GM18519 (cell line): ENCODE measurements around the gene TUBD1.
"Not testable (repeated sequence)": the region's sequence is repeated elsewhere in the genome, so short reads cannot be mapped to it uniquely, and the experiment has no call there.

Source experiments
- ATAC-seq: cut with Tn5 transposase; IDR thresholded peaks from one replicate; pipeline ENCODE4 v1.9.1; 2021; ENCODE audit warnings: mild to moderate bottlenecking, moderate library complexity; ENCODE audit not compliant: unreplicated experiment, low FRiP score

TUBD1 gene

DNA sequence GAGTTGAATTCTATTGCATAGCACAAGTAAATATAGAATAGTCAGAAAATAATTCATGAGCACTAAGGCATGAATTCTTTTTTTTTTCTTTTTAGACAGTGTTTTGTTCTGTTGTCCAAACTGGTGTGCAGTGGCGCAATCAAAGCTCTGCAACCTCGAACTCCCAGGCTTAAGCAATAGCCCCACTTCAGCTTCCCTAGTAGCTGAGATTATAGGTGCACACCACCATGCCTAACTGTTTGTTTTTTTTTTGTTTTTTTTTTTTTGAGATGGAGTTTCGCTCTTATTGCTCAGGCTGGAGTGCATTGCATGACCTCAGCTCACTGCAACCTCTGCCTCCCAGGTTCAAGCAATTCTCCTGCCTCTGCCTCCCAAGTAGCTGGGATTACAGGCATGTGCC, 16.6 kb downstream of the TUBD1 start:
- ATAC-seq, result no peak

DNA sequence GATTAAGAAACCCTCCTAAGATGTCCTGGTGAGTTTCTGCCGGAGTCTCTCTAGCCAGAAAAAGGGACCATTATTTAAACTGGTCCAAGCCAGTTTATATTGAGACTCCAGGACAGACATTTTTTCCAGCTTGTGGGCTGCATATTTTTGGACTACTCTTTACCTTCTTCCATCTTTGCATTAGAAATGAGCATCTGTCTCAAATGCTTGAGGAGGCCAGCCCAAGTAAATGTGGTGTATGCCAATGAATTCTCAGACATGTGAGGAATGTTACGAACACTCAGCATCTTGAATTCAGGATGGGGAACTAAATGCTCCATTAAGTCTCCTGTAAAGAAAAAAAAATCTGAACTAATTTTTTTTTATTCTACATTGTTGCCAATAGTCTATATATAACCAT, 18.4 kb downstream of the TUBD1 start:
- no peak for ATAC-seq

DNA sequence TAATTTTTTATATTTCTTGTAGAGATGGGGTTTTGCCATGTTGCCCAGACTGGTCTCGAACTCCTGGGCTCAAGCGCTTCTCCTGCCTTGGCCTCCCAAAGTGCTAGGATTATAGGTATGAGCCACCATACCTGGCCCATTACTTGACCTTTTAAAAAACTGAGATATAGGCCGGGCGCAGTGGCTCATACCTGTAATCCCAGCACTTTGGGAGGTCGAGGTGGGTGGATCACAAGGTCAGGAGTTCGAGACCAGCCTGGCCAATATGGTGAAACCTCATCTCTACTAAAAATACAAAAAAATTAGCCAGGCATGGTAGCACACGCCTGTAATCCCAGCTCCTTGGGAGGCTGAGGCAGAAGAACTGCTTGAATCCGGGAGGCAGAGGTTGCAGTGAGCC, 19.3 kb downstream of the TUBD1 start:
- not testable (repeated sequence) for ATAC-seq

DNA sequence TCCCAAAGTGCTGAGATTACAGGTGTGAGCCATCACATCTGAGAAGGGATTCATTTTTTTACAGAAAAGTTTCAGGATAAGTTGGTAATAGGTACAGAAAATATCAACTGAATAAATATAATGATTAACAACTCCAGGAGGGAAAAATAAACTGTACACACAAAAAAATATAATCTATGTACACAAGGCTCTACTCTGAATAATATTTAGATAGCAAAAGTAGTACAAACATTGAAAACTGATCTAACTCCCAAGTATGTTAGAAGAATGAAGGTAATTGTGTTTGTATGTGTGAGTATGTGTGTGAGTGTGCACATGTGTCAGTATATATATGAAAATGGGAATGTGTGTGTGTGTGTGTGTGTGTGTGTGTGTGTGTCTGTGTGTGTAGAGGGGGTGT, 20.4 kb downstream of the TUBD1 start:
- ATAC-seq, result no peak

DNA sequence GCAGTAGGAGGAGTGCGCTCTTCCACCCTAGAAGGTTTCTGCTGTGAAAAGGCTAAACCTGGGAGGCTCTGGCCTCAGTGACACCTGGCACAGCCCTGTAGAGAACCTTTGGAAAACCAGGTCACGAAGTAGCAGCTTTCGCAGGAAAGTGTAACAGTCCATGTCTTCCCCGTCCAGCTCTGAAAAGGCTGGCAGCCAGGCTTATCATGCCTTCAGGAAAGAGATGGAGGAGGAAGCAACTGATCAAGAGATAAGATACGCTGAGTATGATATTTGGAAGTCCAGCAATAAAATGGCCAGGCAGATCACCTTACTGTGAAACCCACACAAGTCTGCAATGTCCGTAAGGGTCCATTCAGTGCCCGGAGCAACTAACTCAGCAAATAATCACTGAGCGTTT, 22.3 kb downstream of the TUBD1 start:
- ATAC-seq, result no peak

DNA sequence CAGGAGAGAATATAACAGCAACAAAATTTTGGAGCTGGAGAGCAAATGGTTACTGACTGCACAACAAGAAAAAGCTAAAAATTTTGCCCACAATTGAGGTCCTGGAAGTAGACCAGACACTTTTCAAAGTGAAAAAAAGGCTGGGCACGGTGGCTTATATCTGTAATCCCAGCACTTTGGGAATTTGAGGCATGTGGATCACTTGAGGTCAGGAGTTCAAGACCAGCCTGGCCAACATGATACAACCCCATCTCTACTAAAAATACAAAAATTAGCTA, 22.9 kb downstream of the TUBD1 start:
- no peak for ATAC-seq

DNA sequence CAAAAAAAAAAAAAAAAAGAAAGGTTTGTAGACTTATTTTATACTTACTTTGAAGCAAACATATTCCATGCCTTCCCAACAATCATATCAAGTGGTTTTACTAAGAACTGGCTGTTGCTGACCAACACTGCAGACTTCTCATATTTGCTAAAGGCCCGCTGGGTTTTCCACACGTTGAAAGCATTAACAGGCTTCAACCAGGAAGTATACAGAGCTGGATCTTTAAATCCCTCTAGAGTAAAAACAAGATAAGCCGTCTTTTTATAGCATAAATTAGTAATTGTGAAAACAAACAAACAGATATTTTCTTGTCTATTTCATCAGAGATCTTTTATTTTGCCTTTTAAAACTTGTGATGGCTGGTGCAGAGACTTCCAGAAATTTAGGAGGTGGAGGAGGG, 29.1 kb downstream of the TUBD1 start:
- no peak for ATAC-seq

DNA sequence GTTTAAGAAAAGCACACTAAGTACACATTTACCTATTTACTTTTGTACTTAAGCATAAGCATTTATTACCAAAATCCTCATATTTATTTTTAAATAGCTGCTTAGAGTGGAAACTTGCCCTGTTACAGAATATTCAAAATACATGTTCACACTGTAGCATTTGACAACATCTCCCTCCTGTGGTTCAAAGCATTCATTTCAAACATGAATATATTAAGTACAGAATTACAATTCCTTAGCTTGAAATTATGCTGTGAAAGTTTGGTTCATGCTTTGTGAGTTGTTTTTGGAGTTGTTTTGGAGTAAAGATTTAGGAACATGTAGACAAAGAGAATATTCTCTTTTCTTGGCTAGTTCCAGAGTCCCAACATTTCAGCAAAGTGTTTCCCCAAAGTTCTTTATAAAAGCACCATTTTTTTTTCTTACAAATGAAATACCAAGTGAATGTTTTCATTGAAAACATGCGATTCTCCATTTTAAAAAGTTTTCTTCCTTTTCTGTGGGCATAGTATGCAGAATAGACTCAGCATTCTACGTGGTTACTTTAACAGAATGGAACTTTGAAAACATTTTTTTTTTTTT, 33.2 kb downstream of the TUBD1 start:
- no peak for ATAC-seq

DNA sequence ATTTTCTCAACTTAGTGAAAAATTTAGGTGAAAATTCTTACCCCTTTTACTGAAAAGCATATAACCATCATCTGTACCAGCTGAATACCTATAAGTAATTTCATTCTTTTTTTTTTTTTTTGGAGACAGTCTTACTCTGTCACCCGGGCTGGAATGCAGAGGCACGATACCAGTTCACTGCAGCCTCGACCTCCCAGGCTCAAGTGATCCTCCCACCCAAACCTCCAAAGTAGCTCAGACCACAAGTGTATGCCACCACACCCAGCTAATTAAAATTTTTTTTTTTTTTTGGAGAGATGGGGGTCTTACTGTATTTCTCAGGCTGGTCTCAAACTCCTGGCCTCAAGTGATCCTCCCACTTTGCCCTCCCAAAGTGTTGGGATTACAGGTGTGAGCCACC, 33.8 kb downstream of the TUBD1 start:
- no peak for ATAC-seq

DNA sequence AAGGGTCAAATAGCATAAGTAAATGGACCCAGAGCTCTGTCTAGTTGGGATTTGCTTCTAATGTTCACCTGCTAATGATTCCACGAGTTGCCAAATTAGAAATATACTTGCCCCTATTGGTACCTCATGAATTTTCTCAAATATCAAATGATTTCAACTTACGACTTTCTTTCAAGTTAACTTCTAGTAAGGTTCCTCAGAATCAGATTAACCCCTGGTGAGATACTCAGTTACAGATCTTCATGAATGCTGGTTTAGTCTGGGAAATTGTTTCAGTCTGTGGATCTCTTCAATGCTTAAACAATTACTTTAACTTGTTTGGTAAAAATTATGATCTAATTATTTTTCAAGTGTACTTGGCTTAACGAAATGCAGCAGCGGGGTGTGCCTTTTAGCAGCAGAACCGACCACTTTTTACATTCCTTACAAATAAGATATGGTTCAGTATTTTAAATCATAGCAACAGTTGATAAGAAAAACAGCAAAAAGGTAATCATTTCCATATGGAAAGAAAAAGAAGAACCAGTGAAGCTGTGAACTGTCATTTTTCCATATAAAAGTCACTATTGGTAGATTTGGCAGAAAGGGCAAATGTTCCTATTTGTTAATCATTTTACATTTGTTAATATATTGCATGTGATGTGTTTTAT, 34.5 kb downstream of the TUBD1 start:
- no peak for ATAC-seq

DNA sequence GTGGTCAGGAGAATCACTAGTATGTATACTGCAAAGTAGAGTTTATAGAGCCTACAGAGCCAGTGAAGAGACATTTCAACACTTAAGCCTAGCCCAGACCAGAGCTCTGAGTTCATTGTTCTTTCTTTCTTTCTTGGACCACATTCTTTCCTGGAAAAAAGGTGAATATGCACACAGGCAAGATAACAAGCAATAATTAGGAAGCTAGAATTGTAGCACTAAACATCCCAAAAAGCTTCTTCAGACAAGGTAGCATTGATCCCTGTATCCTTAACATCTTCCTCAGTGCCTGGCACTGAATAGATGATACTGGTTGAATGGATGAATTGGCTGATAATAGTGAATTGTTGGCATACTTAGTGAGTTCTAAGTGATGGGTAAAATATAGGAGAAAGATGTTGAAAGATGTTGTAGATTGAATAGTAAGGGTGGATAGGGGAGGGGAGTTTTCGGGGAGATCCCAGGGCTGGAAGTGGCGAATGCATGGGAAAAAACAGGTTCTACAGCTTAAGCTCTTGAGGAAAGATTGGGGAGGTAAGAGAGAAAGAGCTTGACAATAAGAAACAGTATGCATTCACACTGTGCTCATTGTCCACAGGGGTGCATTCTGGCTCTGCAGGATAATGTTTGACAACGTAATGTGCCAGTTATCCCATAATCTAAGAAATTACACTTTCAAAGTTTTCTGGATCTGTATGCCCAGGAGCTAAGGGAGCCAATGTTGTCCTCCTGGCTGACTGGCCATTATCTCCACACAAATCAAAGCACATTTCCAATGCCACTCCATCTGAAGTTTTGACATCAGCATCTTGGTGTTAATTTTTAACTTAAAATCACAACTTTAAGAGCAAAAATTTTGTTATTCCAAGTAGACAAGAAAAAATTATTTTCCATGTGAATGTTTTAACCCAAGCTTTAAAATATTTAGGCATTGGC, 35.6 kb downstream of the TUBD1 start:
- ATAC-seq, result no peak

DNA sequence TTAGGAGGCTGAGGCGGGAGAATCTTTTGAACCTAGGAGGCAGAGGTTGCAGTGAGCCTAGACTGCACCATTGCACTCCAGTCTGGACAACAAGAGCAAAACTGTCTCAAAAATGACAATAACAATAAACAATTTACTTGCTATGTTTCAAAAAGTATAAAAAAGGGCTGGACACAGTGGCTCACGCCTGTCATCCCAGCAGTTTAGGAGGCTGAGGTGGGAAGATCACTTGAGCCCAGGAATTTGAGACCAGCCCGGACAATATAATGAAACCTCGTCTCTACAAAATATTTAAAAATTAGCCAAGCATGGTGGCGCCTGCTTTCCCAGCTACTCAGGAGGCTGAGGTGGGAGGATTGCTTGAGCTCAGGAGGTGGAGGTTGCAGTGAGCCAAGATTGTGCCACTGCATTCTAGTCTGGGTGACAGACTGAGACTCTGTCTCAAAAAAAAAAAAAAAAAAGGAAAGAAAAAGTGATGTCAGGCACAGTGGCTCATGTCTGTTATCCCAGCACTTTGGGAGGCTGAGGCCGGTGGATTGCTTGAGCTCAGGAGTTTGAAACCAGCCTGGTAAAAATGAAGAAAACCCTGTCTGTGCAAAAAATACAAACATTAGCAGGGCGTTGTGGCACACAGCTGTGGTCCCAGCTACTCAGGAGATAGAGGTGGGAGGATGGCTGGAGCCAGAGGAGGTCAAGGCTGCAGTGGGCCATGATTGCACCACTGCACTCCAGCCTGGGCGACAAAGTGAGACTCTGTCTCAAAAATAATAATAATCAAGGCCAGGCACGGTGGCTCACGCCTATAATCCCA, 38.6 kb downstream of the TUBD1 start:
- not testable (repeated sequence) for ATAC-seq

DNA sequence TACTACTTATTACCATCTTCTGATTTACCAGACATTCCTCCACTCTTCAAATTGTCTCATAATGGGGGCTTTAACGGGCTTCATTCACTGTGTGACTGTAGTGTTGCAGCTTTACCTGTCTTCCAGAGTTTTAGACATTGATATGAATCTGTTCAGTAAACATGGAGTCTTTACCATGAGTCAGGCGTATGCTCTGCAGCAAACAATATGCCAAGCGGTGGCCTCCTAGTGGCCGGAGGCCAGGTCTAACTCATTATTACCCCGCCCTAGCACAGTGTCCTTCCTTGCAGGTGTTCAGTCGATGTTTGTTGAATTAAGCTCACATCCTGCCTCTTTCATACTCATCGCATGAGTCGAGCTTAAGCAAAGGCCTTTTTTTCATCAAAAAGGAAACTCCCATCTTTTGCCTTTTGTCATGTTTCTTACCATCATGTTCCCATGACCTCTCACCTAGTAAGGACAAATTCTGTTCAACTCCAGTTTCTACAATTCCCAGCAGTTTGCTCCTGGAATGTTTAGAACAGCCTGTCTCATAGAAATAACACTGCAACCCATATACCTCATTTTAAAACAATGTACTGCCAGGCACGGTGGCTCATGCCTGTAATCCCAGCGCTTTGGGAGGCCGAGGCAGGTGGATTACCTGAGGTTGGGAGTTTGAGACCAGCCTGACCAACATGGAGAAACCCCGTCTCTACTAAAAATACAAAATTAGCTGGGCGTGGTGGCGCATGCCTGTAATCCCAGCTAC, 39.4 kb downstream of the TUBD1 start:
- ATAC-seq, result peak; percentile 75

DNA sequence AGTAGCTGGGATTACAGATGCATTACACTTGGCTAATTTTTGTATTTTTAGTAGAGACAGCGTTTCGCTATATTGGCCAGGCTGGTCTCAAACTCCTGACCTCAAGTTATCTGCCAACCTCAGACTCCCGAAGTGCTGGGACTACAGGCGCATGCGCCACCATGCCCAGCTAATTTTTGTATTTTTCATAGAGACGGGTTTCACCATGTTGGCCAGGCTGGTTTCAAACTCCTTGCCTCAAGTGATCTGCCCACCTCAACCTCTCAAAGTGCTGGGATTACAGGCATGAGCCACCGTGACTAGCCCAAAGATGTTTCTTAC, 39.9 kb downstream of the TUBD1 start:
- ATAC-seq, result not testable (repeated sequence)

DNA sequence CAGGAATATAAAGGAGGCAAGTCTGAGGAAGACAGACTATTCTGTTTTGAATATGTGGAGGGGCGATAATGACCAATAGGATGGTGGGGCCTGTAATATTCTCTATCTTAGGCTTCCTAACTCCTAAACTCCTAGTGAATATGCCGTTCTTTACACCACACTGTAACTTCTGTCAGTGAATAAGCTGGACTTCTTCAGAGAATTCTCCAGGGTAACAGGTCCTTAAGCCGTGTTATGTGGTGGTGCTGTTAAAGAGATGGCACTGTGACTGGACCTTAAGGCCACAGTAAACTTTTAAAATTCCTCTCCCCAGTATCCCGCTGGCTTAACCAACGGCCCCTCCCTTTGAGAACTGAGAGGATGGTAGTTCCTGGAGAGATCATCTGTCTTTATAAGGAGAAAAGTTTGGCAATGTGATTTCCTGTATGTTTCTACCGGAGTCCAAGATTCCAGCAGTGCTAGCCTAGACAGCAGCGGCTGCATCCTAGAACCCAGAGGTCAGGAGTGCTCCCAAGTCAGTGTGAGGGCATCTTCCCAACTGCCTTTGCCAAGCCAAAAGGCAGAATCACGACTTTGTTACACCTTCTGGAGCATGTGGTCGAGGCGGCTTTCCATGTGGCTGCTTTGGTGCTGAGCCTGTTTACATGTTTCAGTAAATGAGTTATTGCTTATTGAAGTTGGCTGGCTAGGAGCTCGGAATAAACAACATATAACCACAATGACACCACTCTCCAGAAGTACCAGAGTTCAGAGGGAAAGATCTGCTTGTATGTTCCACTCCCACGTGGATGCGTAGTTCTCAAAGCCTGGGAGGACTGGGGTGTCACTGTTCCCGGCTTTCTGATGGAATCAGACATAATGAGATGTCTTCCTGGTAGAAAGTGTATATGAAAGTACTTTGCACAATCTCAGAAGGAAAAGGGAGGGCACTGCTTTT, 41.0 kb downstream of the TUBD1 start:
- ATAC-seq, result no peak

DNA sequence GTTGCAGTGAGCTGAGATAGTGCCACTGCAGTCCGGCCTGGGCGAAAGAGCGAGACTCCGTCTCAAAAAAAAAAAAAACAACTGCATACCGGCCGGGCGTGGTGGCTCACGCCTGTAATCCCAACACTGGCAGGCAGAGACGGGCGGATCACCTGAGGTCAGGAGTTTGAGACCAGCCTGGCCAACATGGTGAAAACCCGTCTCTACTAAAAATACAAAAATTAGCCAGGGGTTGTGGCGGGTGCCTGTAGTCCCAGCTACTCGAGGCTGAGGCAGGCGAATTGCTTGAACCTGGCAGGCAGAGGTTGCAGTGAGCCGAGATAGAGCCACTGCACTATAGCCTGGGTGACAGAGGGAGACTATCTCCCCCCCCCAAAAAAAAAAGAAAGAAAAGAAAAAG, 42.4 kb downstream of the TUBD1 start:
- ATAC-seq, result not testable (repeated sequence)

DNA sequence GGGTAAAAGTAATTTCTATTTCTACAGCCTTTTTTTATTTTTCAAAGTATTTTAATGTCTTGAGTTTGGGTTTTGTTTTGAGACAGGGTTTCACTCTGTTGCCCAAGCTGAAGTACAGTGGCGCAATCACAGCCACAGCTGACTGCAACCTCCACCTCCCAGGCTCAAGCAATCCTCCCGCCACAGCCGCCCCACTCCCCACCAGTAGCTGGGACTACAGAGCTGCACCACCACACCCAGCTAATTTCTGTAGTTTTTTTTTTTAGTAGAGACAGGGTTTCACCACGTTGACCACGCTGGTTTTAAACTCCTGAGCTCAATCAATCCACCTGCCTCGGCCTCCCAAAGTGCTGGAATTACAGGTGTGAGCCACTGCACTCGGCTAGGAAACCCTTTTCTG, 44.0 kb downstream of the TUBD1 start:
- ATAC-seq, result no peak

DNA sequence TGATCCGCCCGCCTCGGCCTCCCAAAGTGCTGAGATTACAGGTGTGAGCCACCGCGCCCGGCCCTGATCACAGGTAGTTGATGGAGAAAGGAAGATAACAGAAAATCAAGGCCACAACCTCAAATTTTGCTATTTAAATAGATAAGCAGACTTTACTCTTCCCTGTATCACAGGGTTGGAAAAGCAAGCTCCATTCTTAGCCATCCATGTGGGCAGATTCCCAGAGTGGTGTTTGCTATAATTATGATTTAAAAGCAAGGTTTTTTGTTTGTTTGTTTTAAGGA, 44.4 kb downstream of the TUBD1 start:
- ATAC-seq, result no peak

DNA sequence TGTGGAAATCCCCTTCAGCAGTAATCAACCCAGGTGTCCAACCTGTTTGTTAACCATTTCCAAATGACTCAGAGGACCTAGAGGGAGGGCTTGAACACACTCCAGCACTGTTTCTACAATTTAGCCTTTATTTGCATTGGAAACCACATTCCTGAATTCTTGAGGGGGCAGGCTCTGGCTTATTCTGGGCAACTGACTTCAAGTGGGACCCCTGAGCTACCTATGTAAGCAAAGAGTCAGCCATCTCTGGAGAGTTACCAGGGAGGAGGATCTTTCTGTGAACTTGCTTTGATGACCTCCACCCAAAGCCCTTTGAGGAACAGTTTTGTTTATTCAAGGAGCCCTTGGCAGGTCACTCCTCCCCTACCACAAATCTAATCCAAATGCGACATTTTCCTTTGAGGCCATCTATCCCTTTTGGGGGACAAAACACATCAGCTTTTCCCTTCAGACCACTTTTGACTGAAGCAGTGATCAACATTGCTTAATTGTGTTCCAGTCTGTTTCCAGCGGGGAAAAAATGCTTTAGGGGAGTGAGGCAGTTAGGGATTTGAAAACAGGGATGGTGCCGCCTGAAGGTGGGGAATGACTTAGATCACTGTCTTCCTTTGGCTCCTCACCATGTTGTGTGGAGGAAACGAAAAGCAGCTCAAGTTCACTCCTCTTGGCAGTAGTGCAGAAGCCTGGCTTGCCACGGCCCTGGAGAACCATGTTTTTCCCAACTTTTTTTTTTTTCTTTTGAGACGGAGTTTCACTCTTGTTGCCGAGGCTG, 46.2 kb downstream of the TUBD1 start:
- no peak for ATAC-seq
